ENCODE data around the gene ZBTB12. TPM values are rescaled to one million over a fixed set of nuclear protein-coding genes. Genes with fewer than 3 reads are reported as not detected.

Gene ZBTB12
- total RNA-seq, 1 experiment from 2014 or later, result 16.2 TPM

- peaks cover 11% of the 10 kb centered on the region for H3K4me1 ChIP-seq (replicated peaks; ENCODE audit: insufficient read depth)
- H4K20me1 ChIP-seq (ENCODE audit: insufficient read depth), result no peaks in the 10 kb centered on the region
- peaks cover 5% of the 10 kb centered on the region; the same call in 1 of the 2 replicates for H3K36me3 ChIP-seq (ENCODE audit: low read depth)
- H3K27ac ChIP-seq, result no peak overlapping the region
- H2AFZ ChIP-seq, result no peak overlapping the region
- ChIA-PET POLR2A (ENCODE audit: unreplicated experiment) (no interaction called here), CTCF (no interaction called here)
- H3K9me2 ChIP-seq (ENCODE audit: insufficient read depth), result no peaks in the 10 kb centered on the region
- no peaks in the 10 kb centered on the region for H3K79me2 ChIP-seq (ENCODE audit: low read depth)
- BruUV-seq (replicated peaks), result no TSS peak
- no peak for DNase-seq
- H3F3A ChIP-seq (ENCODE audit: insufficient read depth, low read depth), result peaks cover 14% of the 10 kb centered on the region
- H3K27me3 ChIP-seq (ENCODE audit: insufficient read depth, low read depth), result no peaks in the 10 kb centered on the region
- no peaks in the 10 kb centered on the region for H3K9me3 ChIP-seq (ENCODE audit: insufficient read depth, low read depth)
- intact Hi-C loops (cut with micrococcal nuclease; ENCODE audit: unreplicated experiment), result no loop called here
- TF ChIP-seq EZH2 (IDR thresholded peaks at IDR 0.05; ENCODE audit: low read depth), result no peak
- no peak overlapping the region for H3K4me3 ChIP-seq
- no peak overlapping the region for H3K4me2 ChIP-seq
Measured at GRCh38 chr6:31882344-31882743, 19.5 kb downstream of the ZBTB12 start.

GRCh38 chr6:31881136-31881859, 20.6 kb downstream of the ZBTB12 start:
- intact Hi-C loops (cut with micrococcal nuclease; ENCODE audit: unreplicated experiment), result no loop called here
- peaks cover 13% of the 10 kb centered on the region for H3K4me1 ChIP-seq (replicated peaks; ENCODE audit: insufficient read depth)
- no peaks in the 10 kb centered on the region for H3K9me2 ChIP-seq (ENCODE audit: insufficient read depth)
- H3F3A ChIP-seq (ENCODE audit: insufficient read depth, low read depth), result peaks cover 14% of the 10 kb centered on the region
- no peaks in the 10 kb centered on the region for H4K20me1 ChIP-seq (ENCODE audit: insufficient read depth)
- no peak overlapping the region for H3K4me3 ChIP-seq
- no peak for DNase-seq
- BruUV-seq (replicated peaks), result no TSS peak
- H3K9me3 ChIP-seq (ENCODE audit: insufficient read depth, low read depth), result no peaks in the 10 kb centered on the region
- no peak overlapping the region for H2AFZ ChIP-seq
- POLR2A ChIA-PET (ENCODE audit: unreplicated experiment), result no interaction called here
- no peak overlapping the region for H3K27ac ChIP-seq
- TF ChIP-seq CTCF (conservative IDR thresholded peaks at IDR 0.05) (no peak), EZH2 (IDR thresholded peaks at IDR 0.05; ENCODE audit: low read depth) (no peak)
- H3K4me2 ChIP-seq, result no peak overlapping the region
- no peaks in the 10 kb centered on the region for H3K79me2 ChIP-seq (ENCODE audit: low read depth)
- H3K27me3 ChIP-seq (ENCODE audit: insufficient read depth, low read depth), result no peaks in the 10 kb centered on the region
- CTCF ChIA-PET, result no interaction called here
- H3K36me3 ChIP-seq (ENCODE audit: low read depth), result peaks cover 5% of the 10 kb centered on the region; the same call in 1 of the 2 replicates

- POLR2A ChIA-PET (ENCODE audit: unreplicated experiment), result no interaction called here
- Histone ChIP-seq H3K9me3 (ENCODE audit: insufficient read depth, low read depth) (no peaks in the 10 kb centered on the region), H3K4me3 (no peak overlapping the region), H3K36me3 (ENCODE audit: low read depth) (peaks cover 5% of the 10 kb centered on the region; the same call in 1 of the 2 replicates), H4K20me1 (ENCODE audit: insufficient read depth) (no peaks in the 10 kb centered on the region), H3K79me2 (ENCODE audit: low read depth) (no peaks in the 10 kb centered on the region), H3K27ac (no peak overlapping the region), H3K4me2 (no peak overlapping the region), H3K9me2 (ENCODE audit: insufficient read depth) (no peaks in the 10 kb centered on the region), H3K4me1 (replicated peaks; ENCODE audit: insufficient read depth) (peaks cover 13% of the 10 kb centered on the region), H3K27me3 (ENCODE audit: insufficient read depth, low read depth) (no peaks in the 10 kb centered on the region), H2AFZ (no peak overlapping the region), H3F3A (ENCODE audit: insufficient read depth, low read depth) (peaks cover 15% of the 10 kb centered on the region)
- TF ChIP-seq EZH2 (IDR thresholded peaks at IDR 0.05; ENCODE audit: low read depth) (no peak), CTCF (conservative IDR thresholded peaks at IDR 0.05) (no peak)
- CTCF ChIA-PET, result interaction anchor here (0.5 kb wide), 1 partner anchor 228 kb away, joined by 3 read pairs; no protein-coding TSS in a partner anchor
- BruUV-seq (replicated peaks), result no TSS peak
- intact Hi-C loops (cut with micrococcal nuclease; ENCODE audit: unreplicated experiment), result no loop called here
- no peak for DNase-seq
Measured at GRCh38 chr6:31880616-31881015, 21.3 kb downstream of the ZBTB12 start.

Measured in PC-9 (cell line).